ENCODE data around the gene CABP1.

Gene CABP1

GRCh38 chr12:120686690-120687577 is 46.5 kb downstream of the CABP1 start, which contains the start of gene MLEC:
MLEC (plus strand) TSS chr12:120687149; CDS start chr12:120687297, 148 bp downstream.
- H3K4me1 ChIP-seq: peaks cover 14% of the 10 kb centered on the region
- in situ Hi-C loops (cut with MboI; ENCODE audit: low sequenced_read_pairs): no loop called here

DNA sequence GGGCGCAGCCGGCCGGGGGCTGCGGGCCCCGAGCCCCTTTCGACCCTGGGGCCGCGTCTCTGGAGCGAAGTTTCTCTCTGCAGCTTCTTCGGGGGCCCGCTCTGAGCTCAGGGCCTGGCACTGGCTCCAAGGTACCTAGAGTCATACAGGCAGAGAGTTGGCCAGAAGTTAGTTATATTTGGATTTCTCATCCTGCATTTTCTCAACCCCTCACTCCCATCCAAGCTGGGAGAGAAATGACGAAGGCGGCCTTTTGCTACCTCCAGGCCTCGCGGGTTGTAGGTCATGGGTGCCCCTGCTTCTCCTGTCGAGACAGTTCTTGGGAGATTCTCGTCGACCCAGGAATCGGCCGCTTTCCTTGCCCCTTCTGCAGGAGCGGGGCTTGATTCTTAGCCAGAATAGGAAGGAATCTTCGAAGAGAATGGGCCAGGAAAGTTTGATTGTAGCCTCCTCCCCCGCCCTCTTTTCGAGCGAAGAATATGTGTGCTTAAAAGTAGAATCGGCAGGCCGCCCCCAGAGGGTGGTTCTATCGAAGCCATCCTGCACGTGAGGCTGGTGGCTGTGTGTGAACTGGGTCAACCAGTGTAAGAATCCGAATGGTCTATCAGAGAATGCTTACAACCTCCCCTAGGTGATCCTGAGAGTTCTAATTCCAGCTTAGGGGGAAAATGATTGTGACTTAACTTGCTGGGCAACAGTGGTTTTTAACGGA is 47.3 kb downstream of the CABP1 start:
- Histone ChIP-seq H3K27me3 (ENCODE audit: low read depth) (no peaks in the 10 kb centered on the region), H3K9me3 (no peaks in the 10 kb centered on the region), H3K36me3 (replicated peaks) (no peaks in the 10 kb centered on the region; the same call in none of the 2 replicates), H3K4me3 (peak overlapping the region; percentile 50), H3K4me1 (peaks cover 18% of the 10 kb centered on the region)
- DNase-seq (ENCODE audit: low spot score in 2 of 2): peak in 1 of 2 experiments; percentile 53
- in situ Hi-C loops (cut with MboI; ENCODE audit: low sequenced_read_pairs): no loop called here

More at GRCh38 chr12:120686690-120687577, 46.5 kb downstream of the CABP1 start, which contains the start of gene MLEC:
- Histone ChIP-seq H3K4me3 (peak within 1 kb of the TSS; percentile 50), H3K9me3 (no peaks in the 10 kb centered on the region), H3K36me3 (replicated peaks) (no peaks in the 10 kb centered on the region; the same call in 1 of the 2 replicates), H3K27me3 (ENCODE audit: low read depth) (no peaks in the 10 kb centered on the region)
- peak; percentile 97 to 99 for DNase-seq (ENCODE audit: low spot score in 2 of 2)

GRCh38 chr12:120688527-120689071 is 48.2 kb downstream of the CABP1 start:
- DNase-seq (ENCODE audit: low spot score in 2 of 2): peak in 1 of 2 experiments; percentile 36
- Histone ChIP-seq H3K27me3 (ENCODE audit: low read depth) (no peaks in the 10 kb centered on the region), H3K9me3 (no peaks in the 10 kb centered on the region), H3K36me3 (replicated peaks) (no peaks in the 10 kb centered on the region; the same call in none of the 2 replicates), H3K4me1 (peaks cover 21% of the 10 kb centered on the region), H3K4me3 (peak overlapping the region; percentile 50)
- in situ Hi-C loops (cut with MboI; ENCODE audit: low sequenced_read_pairs): no loop called here

GRCh38 chr12:120689397-120690082 is 49.1 kb downstream of the CABP1 start:
- H3K36me3 ChIP-seq (replicated peaks): peaks cover 7% of the 10 kb centered on the region
- H3K9me3 ChIP-seq: no peaks in the 10 kb centered on the region
- peaks cover 21% of the 10 kb centered on the region for H3K4me1 ChIP-seq
- H3K27me3 ChIP-seq (ENCODE audit: low read depth): no peaks in the 10 kb centered on the region
- H3K4me3 ChIP-seq: peak overlapping the region; percentile 50
- DNase-seq (ENCODE audit: low spot score in 2 of 2): peak in 1 of 2 experiments; percentile 25
- in situ Hi-C loops (cut with MboI; ENCODE audit: low sequenced_read_pairs): no loop called here

- DNase-seq (ENCODE audit: low spot score in 2 of 2): no peak
- in situ Hi-C loops (cut with MboI; ENCODE audit: low sequenced_read_pairs): no loop called here
- no peaks in the 10 kb centered on the region for H3K9me3 ChIP-seq
- peaks cover 12% of the 10 kb centered on the region for H3K36me3 ChIP-seq (replicated peaks)
- H3K4me1 ChIP-seq: peaks cover 21% of the 10 kb centered on the region
- H3K27me3 ChIP-seq (ENCODE audit: low read depth): no peaks in the 10 kb centered on the region
- H3K4me3 ChIP-seq: no peak overlapping the region
Measured at GRCh38 chr12:120690083-120690450, 49.6 kb downstream of the CABP1 start.

GRCh38 chr12:120690978-120691377 is 50.6 kb downstream of the CABP1 start:
- H3K27me3 ChIP-seq (ENCODE audit: low read depth): no peaks in the 10 kb centered on the region
- no peaks in the 10 kb centered on the region for H3K9me3 ChIP-seq
- in situ Hi-C loops (cut with MboI; ENCODE audit: low sequenced_read_pairs): no loop called here
- no peak overlapping the region for H3K4me3 ChIP-seq
- peaks cover 21% of the 10 kb centered on the region for H3K36me3 ChIP-seq (replicated peaks)
- peaks cover 21% of the 10 kb centered on the region for H3K4me1 ChIP-seq
- no peak for DNase-seq (ENCODE audit: low spot score in 2 of 2)

DNA sequence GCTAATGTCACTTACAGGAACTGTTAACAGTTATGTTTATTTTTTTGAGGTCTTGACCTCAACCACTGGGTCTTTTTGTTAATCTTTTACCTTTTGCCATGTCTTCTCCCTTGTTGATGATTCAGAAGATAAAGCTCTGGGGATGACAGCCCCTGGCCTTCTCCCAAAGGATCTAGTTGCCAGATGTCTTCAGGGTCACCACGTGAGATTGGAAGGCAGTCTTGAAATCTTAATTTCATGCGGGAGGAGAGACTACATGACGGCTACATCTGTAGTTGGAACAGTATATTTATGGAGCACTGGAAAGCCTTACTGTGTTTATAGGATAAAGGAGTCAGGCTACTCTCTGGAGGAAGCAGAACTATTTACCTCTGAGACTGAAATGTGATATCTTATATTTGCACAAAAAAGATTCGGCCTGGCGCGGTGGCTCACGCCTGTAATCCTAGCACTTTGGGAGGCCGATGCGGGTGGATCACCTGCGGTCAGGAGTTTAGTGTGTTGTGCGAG is 52.2 kb downstream of the CABP1 start:
- H3K9me3 ChIP-seq: no peaks in the 10 kb centered on the region
- peaks cover 21% of the 10 kb centered on the region for H3K4me1 ChIP-seq
- no peaks in the 10 kb centered on the region for H3K27me3 ChIP-seq (ENCODE audit: low read depth)
- no peak overlapping the region for H3K4me3 ChIP-seq
- H3K36me3 ChIP-seq (replicated peaks): peaks cover 37% of the 10 kb centered on the region
- DNase-seq (ENCODE audit: low spot score in 2 of 2): no peak
- in situ Hi-C loops (cut with MboI; ENCODE audit: low sequenced_read_pairs): no loop called here

DNA sequence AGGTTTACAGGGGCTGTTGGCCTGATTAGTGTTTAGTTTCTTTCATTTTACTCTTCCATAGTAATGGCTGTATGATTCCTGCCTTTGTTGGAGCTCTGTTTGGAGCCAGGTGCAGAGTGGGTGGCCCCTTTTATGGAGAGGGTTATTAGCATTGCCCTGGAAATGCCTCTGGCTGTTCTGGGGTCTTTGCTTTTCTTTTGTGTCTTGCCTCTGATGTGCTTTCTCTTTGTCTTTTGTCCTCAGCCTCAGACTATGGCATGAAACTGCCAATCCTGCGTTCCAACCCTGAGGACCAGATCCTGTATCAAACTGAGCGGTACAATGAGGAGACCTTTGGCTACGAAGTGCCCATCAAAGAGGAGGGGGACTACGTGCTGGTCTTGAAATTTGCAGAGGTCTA is 53.4 kb downstream of the CABP1 start:
- H3K27me3 ChIP-seq (ENCODE audit: low read depth): no peaks in the 10 kb centered on the region
- peak; percentile 45 to 60 for DNase-seq (ENCODE audit: low spot score in 2 of 2)
- peaks cover 21% of the 10 kb centered on the region for H3K4me1 ChIP-seq
- no peaks in the 10 kb centered on the region for H3K9me3 ChIP-seq
- no peak overlapping the region for H3K4me3 ChIP-seq
- in situ Hi-C loops (cut with MboI; ENCODE audit: low sequenced_read_pairs): no loop called here
- H3K36me3 ChIP-seq (replicated peaks): peaks cover 50% of the 10 kb centered on the region

DNA sequence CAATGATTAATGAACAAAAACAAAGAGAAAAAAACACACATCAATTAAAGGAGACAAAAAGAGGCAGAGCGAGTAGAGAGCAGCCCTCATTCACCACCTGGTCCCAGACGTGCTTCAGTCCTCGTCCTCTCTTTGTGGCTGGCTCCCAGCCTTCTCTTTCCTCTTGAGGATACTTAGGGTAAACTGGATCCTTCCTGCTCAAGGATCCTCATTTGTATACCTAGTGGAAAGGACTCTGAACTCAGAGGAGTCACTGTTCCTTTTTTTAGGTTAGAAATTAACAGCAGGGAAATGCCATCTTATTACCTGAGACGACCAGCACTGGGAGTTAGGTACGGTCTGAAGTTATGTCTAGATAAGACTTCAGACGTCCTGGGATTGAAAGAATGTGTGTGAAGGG is 56.2 kb downstream of the CABP1 start:
- Histone ChIP-seq H3K27me3 (ENCODE audit: low read depth) (no peaks in the 10 kb centered on the region), H3K4me1 (peaks cover 7% of the 10 kb centered on the region), H3K9me3 (no peaks in the 10 kb centered on the region), H3K36me3 (replicated peaks) (peaks cover 73% of the 10 kb centered on the region), H3K4me3 (no peak overlapping the region)
- in situ Hi-C loops (cut with MboI; ENCODE audit: low sequenced_read_pairs): no loop called here
- DNase-seq (ENCODE audit: low spot score in 2 of 2): no peak

DNA sequence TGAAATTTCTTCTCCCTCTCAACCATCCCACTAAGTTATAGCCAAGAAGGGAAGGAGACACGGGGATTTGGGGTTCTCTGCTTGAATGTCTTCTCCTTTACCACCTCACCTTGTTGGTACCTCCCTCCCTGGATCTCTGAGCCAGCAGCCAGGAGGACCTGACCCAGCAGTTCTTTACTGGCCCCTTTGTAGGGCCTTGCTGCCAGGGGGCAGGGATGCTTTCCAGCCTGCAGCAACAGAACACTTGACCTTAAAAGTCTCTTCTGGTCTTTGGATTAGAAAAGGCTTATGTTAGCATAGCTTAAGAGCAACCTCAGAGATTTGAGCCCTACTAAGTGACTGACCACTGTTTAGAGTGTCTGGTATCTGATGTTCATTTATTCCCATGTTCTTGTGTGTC is 56.9 kb downstream of the CABP1 start:
- Histone ChIP-seq H3K4me1 (peaks cover 7% of the 10 kb centered on the region), H3K4me3 (no peak overlapping the region), H3K36me3 (replicated peaks) (peaks cover 80% of the 10 kb centered on the region), H3K27me3 (ENCODE audit: low read depth) (no peaks in the 10 kb centered on the region), H3K9me3 (no peaks in the 10 kb centered on the region)
- DNase-seq (ENCODE audit: low spot score in 2 of 2): no peak
- in situ Hi-C loops (cut with MboI; ENCODE audit: low sequenced_read_pairs): no loop called here

DNA sequence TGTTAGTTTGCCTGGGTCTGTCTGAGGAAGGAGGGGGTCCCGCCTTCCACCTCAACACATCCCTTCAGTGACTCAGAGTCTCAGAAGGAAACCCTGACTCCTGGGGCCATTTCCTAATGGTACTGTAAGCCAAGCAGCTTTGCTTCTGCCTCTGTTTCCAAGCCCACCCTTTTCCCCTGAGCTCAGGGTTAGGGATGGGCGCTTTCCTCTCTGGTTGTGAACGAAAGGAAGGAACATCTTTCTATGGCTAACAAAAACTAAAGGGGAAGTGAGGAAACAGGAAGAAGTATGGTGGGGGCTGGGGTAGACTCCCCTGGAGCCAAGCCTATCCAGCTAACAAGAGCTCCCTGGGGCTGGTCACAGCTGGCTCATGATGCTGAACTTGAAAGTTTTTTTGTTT is 58.2 kb downstream of the CABP1 start:
- DNase-seq (ENCODE audit: low spot score in 2 of 2): no peak
- H3K4me3 ChIP-seq: no peak overlapping the region
- H3K27me3 ChIP-seq (ENCODE audit: low read depth): no peaks in the 10 kb centered on the region
- H3K4me1 ChIP-seq: no peaks in the 10 kb centered on the region; the same call in none of the 2 replicates
- no peaks in the 10 kb centered on the region for H3K9me3 ChIP-seq
- H3K36me3 ChIP-seq (replicated peaks): peaks cover 90% of the 10 kb centered on the region
- in situ Hi-C loops (cut with MboI; ENCODE audit: low sequenced_read_pairs): no loop called here

- Histone ChIP-seq H3K4me3 (no peak overlapping the region), H3K9me3 (no peaks in the 10 kb centered on the region), H3K27me3 (ENCODE audit: low read depth) (no peaks in the 10 kb centered on the region), H3K36me3 (replicated peaks) (peaks cover 83% of the 10 kb centered on the region), H3K4me1 (no peaks in the 10 kb centered on the region)
- in situ Hi-C loops (cut with MboI; ENCODE audit: low sequenced_read_pairs): no loop called here
- DNase-seq (ENCODE audit: low spot score in 2 of 2): no peak
Measured at GRCh38 chr12:120699553-120699952, 59.1 kb downstream of the CABP1 start.

GRCh38 chr12:120700886-120701285 is 60.5 kb downstream of the CABP1 start:
- H3K4me1 ChIP-seq: no peaks in the 10 kb centered on the region
- DNase-seq (ENCODE audit: low spot score in 2 of 2): no peak
- H3K4me3 ChIP-seq: no peak overlapping the region
- in situ Hi-C loops (cut with MboI; ENCODE audit: low sequenced_read_pairs): no loop called here
- H3K27me3 ChIP-seq (ENCODE audit: low read depth): no peaks in the 10 kb centered on the region
- peaks cover 69% of the 10 kb centered on the region for H3K36me3 ChIP-seq (replicated peaks)
- no peaks in the 10 kb centered on the region for H3K9me3 ChIP-seq
